TTC549 (cell line): ENCODE results near the gene PCGF3.

Experiments
- FAIRE-seq: peaks from 2 replicates; lab custom pipeline; 2012; peaks lifted over from hg19 to GRCh38; lab: Jason Lieb, UNC

Gene PCGF3

GRCh38 chr4:784401-785331, 79.0 kb downstream of the PCGF3 start:
- no peak for FAIRE-seq

- no peak for FAIRE-seq
These were observed 79.9 kb downstream of the PCGF3 start for GRCh38 chr4:785332-786073.

- FAIRE-seq = no peak
These were observed 80.6 kb downstream of the PCGF3 start for GRCh38 chr4:786074-786741.

- no peak for FAIRE-seq
These were observed 81.2 kb downstream of the PCGF3 start for GRCh38 chr4:786861-787300.

GRCh38 chr4:787561-787981, 81.9 kb downstream of the PCGF3 start:
- FAIRE-seq = no peak

- FAIRE-seq = no peak
These were observed 82.5 kb downstream of the PCGF3 start for GRCh38 chr4:788006-788635.

- no peak for FAIRE-seq
These were observed 83.1 kb downstream of the PCGF3 start for GRCh38 chr4:788636-789297.

GRCh38 chr4:789571-790465, 84.2 kb downstream of the PCGF3 start:
- no peak for FAIRE-seq

- no peak for FAIRE-seq
These were observed 84.8 kb downstream of the PCGF3 start for GRCh38 chr4:790466-790820.

- FAIRE-seq = no peak
These were observed 85.7 kb downstream of the PCGF3 start for GRCh38 chr4:791252-791897.

GRCh38 chr4:791898-792625, 86.4 kb downstream of the PCGF3 start:
- FAIRE-seq = no peak

- FAIRE-seq = no peak
These were observed 87.0 kb downstream of the PCGF3 start for GRCh38 chr4:792626-793092.

- FAIRE-seq = no peak
These were observed 87.6 kb downstream of the PCGF3 start for GRCh38 chr4:793093-793861.

GRCh38 chr4:793941-794621, 88.4 kb downstream of the PCGF3 start:
- no peak for FAIRE-seq

GRCh38 chr4:794900-795725, 89.5 kb downstream of the PCGF3 start:
- FAIRE-seq = no peak

- no peak for FAIRE-seq
These were observed 90.1 kb downstream of the PCGF3 start for GRCh38 chr4:795726-796119.

GRCh38 chr4:796206-796605, 90.6 kb downstream of the PCGF3 start:
- FAIRE-seq = no peak
